H9 (cell line): ENCODE measurements around the gene FHOD1. TPM values are rescaled to one million over a fixed set of nuclear protein-coding genes. Genes with fewer than 3 reads are reported as not detected.

Experiments
- DNase-seq: peaks from one replicate; pipeline ENCODE4 v3.0.0-alpha.2; 2017
- H2AFZ ChIP-seq: one replicate; pipeline ENCODE4 v1.6.1; 2013; ENCODE audit warnings: mild to moderate bottlenecking, low read length, control low read depth, moderate library complexity
- H2AK5ac ChIP-seq: 2 replicates; pipeline ENCODE4 v1.6.1; 2013; ENCODE audit warnings: low read length, control low read depth, mixed read lengths; ENCODE audit not compliant: insufficient read length
- H2BK120ac ChIP-seq: one replicate; pipeline ENCODE4 v1.6.1; 2013; ENCODE audit warnings: low read depth, mild to moderate bottlenecking, low read length, control low read depth, inconsistent platforms; ENCODE audit not compliant: poor library complexity, severe bottlenecking
- H2BK12ac ChIP-seq: 2 replicates; pipeline ENCODE4 v1.6.1; 2013; ENCODE audit warnings: low read length, control low read depth, mixed read lengths, low read depth; ENCODE audit not compliant: insufficient read length
- H2BK15ac ChIP-seq: 2 replicates; pipeline ENCODE4 v1.6.1; 2013; ENCODE audit warnings: low read depth, low read length, control low read depth
- H2BK20ac ChIP-seq: one replicate; pipeline ENCODE4 v1.6.1; 2013; ENCODE audit warnings: low read depth, mild to moderate bottlenecking, low read length, control low read depth, inconsistent platforms; ENCODE audit not compliant: poor library complexity, severe bottlenecking
- H2BK5ac ChIP-seq: 2 replicates; pipeline ENCODE4 v1.6.1; 2013; ENCODE audit warnings: low read length, control low read depth, mixed read lengths; ENCODE audit not compliant: insufficient read length
- H3K14ac ChIP-seq: 2 replicates; pipeline ENCODE4 v1.6.1; 2013; ENCODE audit warnings: low read length, control low read depth; ENCODE audit not compliant: insufficient read depth
- H3K18ac ChIP-seq: 2 replicates; pipeline ENCODE4 v1.6.1; 2013; ENCODE audit warnings: low read depth, mild to moderate bottlenecking, mixed read lengths, low read length, control low read depth; ENCODE audit not compliant: insufficient read length
- H3K23ac ChIP-seq: 2 replicates; pipeline ENCODE4 v1.6.1; 2013; ENCODE audit warnings: low read length, control low read depth, mixed read lengths, low read depth; ENCODE audit not compliant: insufficient read length
- H3K23me2 ChIP-seq: 2 replicates; pipeline ENCODE4 v1.6.1; 2013; ENCODE audit warnings: low read depth, mild to moderate bottlenecking, mixed read lengths, low read length, control low read depth; ENCODE audit not compliant: insufficient read length, poor library complexity, severe bottlenecking
- H3K27ac ChIP-seq: 2 replicates; pipeline ENCODE4 v1.5.1; 2013; ENCODE audit warnings: low read length, control low read depth, mixed read lengths, low read depth; ENCODE audit not compliant: insufficient read length
- H3K27me3 ChIP-seq: 2 replicates; pipeline ENCODE4 v1.6.1; 2013; ENCODE audit warnings: low read length, control low read depth, inconsistent platforms; ENCODE audit not compliant: insufficient read depth
- H3K4ac ChIP-seq: 2 replicates; pipeline ENCODE4 v1.6.1; 2013; ENCODE audit warnings: low read depth, mild to moderate bottlenecking, control low read depth, inconsistent platforms, low read length, moderate library complexity
- H3K4me1 ChIP-seq: 2 replicates; pipeline ENCODE4 v1.6.1; 2013; ENCODE audit warnings: low read length, control low read depth, inconsistent platforms; ENCODE audit not compliant: insufficient read depth
- H3K4me2 ChIP-seq: 2 replicates; pipeline ENCODE4 v1.6.1; 2013; ENCODE audit warnings: low read length, control low read depth, mixed read lengths; ENCODE audit not compliant: insufficient read length, insufficient read depth
- H3K56ac ChIP-seq: 2 replicates; pipeline ENCODE4 v1.6.1; 2013; ENCODE audit warnings: low read depth, mild to moderate bottlenecking, mixed read lengths, low read length, control low read depth; ENCODE audit not compliant: insufficient read length
- H3K79me1 ChIP-seq: 2 replicates; pipeline ENCODE4 v1.6.1; 2013; ENCODE audit warnings: low read depth, mild to moderate bottlenecking, moderate library complexity, low read length, control low read depth, inconsistent platforms; ENCODE audit not compliant: insufficient read depth, poor library complexity, severe bottlenecking
- H3K79me2 ChIP-seq: 2 replicates; pipeline ENCODE4 v1.6.1; 2013; ENCODE audit warnings: low read length, control low read depth, inconsistent platforms; ENCODE audit not compliant: insufficient read depth
- H3K9ac ChIP-seq: 2 replicates; pipeline ENCODE4 v1.6.1; 2013; ENCODE audit warnings: low read length, control low read depth, mixed read lengths; ENCODE audit not compliant: insufficient read length; ENCODE audit errors: extremely low read depth
- H3K9me3 ChIP-seq: one replicate; pipeline ENCODE4 v1.6.1; 2013; ENCODE audit warnings: low read depth, low read length, inconsistent platforms; ENCODE audit not compliant: control insufficient read depth
- H3T11ph ChIP-seq: one replicate; pipeline ENCODE4 v1.6.1; 2013; ENCODE audit warnings: mild to moderate bottlenecking, low read length, control low read depth, inconsistent platforms
- H4K20me1 ChIP-seq: one replicate; pipeline ENCODE4 v1.6.1; 2013; ENCODE audit not compliant: control insufficient read depth, insufficient read length, insufficient read depth
- H4K5ac ChIP-seq: 2 replicates; pipeline ENCODE4 v1.6.1; 2013; ENCODE audit warnings: low read depth, mild to moderate bottlenecking, mixed read lengths, low read length, control low read depth; ENCODE audit not compliant: insufficient read length
- H4K8ac ChIP-seq: replicated peaks from 2 replicates; pipeline ENCODE4 v1.6.1; 2013; ENCODE audit warnings: low read length, control low read depth, mixed read lengths, low read depth; ENCODE audit not compliant: insufficient read length
- H4K91ac ChIP-seq: 2 replicates; pipeline ENCODE4 v1.6.1; 2013; ENCODE audit warnings: low read depth, mild to moderate bottlenecking, moderate library complexity, mixed read lengths, low read length, control low read depth; ENCODE audit not compliant: insufficient read length
- H3K27ac Mint-ChIP-seq, 3 experiments: 2 replicates in 2 of 3; 3 replicates in 1 of 3; pipeline ENCODE4 v1.8.0; 2020 to 2021; ENCODE audit warnings: mixed read lengths in 3 of 3, mild to moderate bottlenecking in 1 of 3, moderate library complexity in 1 of 3
- H3K27me3 Mint-ChIP-seq: 2 replicates; pipeline ENCODE4 v1.8.0; 2021; ENCODE audit warnings: low read depth, mild to moderate bottlenecking, moderate library complexity, mixed read lengths
- H3K36me3 Mint-ChIP-seq, 3 experiments: 2 replicates in 2 of 3; 3 replicates in 1 of 3; pipeline ENCODE4 v1.8.0; 2020 to 2021; ENCODE audit warnings: low read depth in 3 of 3, mixed read lengths in 3 of 3; ENCODE audit not compliant: insufficient read depth in 1 of 3
- H3K4me1 Mint-ChIP-seq, 2 experiments: 2 replicates each; pipeline ENCODE4 v1.8.0; 2020; ENCODE audit warnings: mixed read lengths in 2 of 2
- H3K4me3 Mint-ChIP-seq, 2 experiments: 2 replicates in 1 of 2; 3 replicates in 1 of 2; pipeline ENCODE4 v1.8.0; 2020 to 2021; ENCODE audit warnings: mild to moderate bottlenecking in 2 of 2, mixed read lengths in 2 of 2, moderate library complexity in 1 of 2
- H3K9me3 Mint-ChIP-seq, 2 experiments: 2 replicates in 1 of 2; 3 replicates in 1 of 2; pipeline ENCODE4 v1.8.0; 2020; ENCODE audit warnings: mild to moderate bottlenecking in 2 of 2, mixed read lengths in 2 of 2, moderate library complexity in 1 of 2
- CTCF ChIP-seq: fragments of 200-600 bp; sonication (generic); conservative IDR thresholded peaks from 3 replicates; pipeline ENCODE4 v1.8.0; 2021; ENCODE audit warnings: antibody characterized with exemption, mild to moderate bottlenecking
- WGBS: extraction: QIAGEN DNeasy Blood & Tissue Kit; methylation state at CpG from one replicate; pipeline ENCODE4 v1.1.7; 2013; ENCODE audit warnings: missing lambda C conversion rate, low lambda C conversion rate, mixed read lengths; ENCODE audit not compliant: insufficient read length; ENCODE audit errors: extremely low coverage; 5-methylcytosine and 5-hydroxymethylcytosine counted together
- total RNA-seq: library from RNA; stranded (reverse); gene quantifications from 2 replicates; pipeline ENCODE4 v1.2.1, GENCODE V29; 2021

FHOD1 gene
- total RNA-seq, 1 experiment from 2014 or later: 67.0 TPM

GRCh38 chr16:67199808-67200198 is 47.5 kb downstream of the FHOD1 start:
- H3K79me2 ChIP-seq: no peaks in the 10 kb centered on the region
- peak overlapping the region; percentile 47 for H3K4me2 ChIP-seq
- Mint-ChIP-seq H3K27ac (peak overlapping the region; percentile 68 to 94 (median 70); a peak in 5 of 7 replicates), H3K4me3 (peak overlapping the region; percentile 71 to 80), H3K9me3 (no peaks in the 10 kb centered on the region), H3K36me3 (peaks cover 26 to 63% (median 38%) of the 10 kb centered on the region in 3 experiments), H3K4me1 (peaks cover 7 to 12% of the 10 kb centered on the region in 2 experiments), H3K27me3 (0 out of 2 replicates have a peak, but pooled peaks cover 2% of the 10 kb centered on the region)
- no peak overlapping the region for H3T11ph ChIP-seq
- H2BK20ac ChIP-seq: no peak overlapping the region
- H3K4me1 ChIP-seq: no peaks in the 10 kb centered on the region
- no peak overlapping the region for H2AK5ac ChIP-seq
- no peak overlapping the region for H2BK5ac ChIP-seq
- H4K5ac ChIP-seq: no peak overlapping the region
- H2BK12ac ChIP-seq: no peak overlapping the region
- DNase-seq: peak; percentile 78
- H2BK15ac ChIP-seq: no peak overlapping the region
- H2BK120ac ChIP-seq: no peak overlapping the region
- H3K27me3 ChIP-seq: no peaks in the 10 kb centered on the region
- H3K27ac ChIP-seq: no peak overlapping the region
- no CpG with 5 or more reads among the region's 22 CpGs for WGBS
- no peak overlapping the region for H3K9ac ChIP-seq
- no peaks in the 10 kb centered on the region for H4K20me1 ChIP-seq
- TF ChIP-seq CTCF: peak; percentile 57
- no peak overlapping the region for H4K8ac ChIP-seq
- H3K79me1 ChIP-seq: no peaks in the 10 kb centered on the region
- no peak overlapping the region for H3K14ac ChIP-seq
- H3K23me2 ChIP-seq: no peaks in the 10 kb centered on the region
- H2AFZ ChIP-seq: no peak overlapping the region
- no peaks in the 10 kb centered on the region for H3K9me3 ChIP-seq
- no peak overlapping the region for H3K23ac ChIP-seq
- no peak overlapping the region for H4K91ac ChIP-seq
- H3K56ac ChIP-seq: no peak overlapping the region
- H3K4ac ChIP-seq: no peak overlapping the region
- no peak overlapping the region for H3K18ac ChIP-seq
